ENCODE data around the gene INMT. TPM values are rescaled to one million over a fixed set of nuclear protein-coding genes. Genes with fewer than 3 reads are reported as not detected.

INMT gene
- total and polyA plus RNA-seq, 4 donors: 0.84 to 130 (median 28.6) TPM

GRCh38 chr7:30708983-30709382 lies 43.0 kb upstream of the INMT start:
- TF ChIP-seq RXRA (IDR thresholded peaks at IDR 0.05) (no peak), FOXA1 (IDR thresholded peaks at IDR 0.05) (no peak), GABPA (IDR thresholded peaks at IDR 0.05 in 1 of 2, conservative IDR thresholded peaks at IDR 0.05 in 1 of 2) (no peak), ATF3 (IDR thresholded peaks at IDR 0.05) (no peak), CTCF (IDR thresholded peaks at IDR 0.05; ENCODE audit: low read depth, low read length, missing input control) (no peak), JUND (IDR thresholded peaks at IDR 0.05) (no peak), ZBTB33 (IDR thresholded peaks at IDR 0.05) (no peak), HNF4A (conservative IDR thresholded peaks at IDR 0.05) (no peak), REST (IDR thresholded peaks at IDR 0.05) (no peak), YY1 (IDR thresholded peaks at IDR 0.05) (no peak), NR2F2 (IDR thresholded peaks at IDR 0.05) (no peak), RAD21 (IDR thresholded peaks at IDR 0.05) (no peak)
- 67% methylated on average over 3 of the region's 3 CpGs for WGBS
- H3K27ac ChIP-seq (ENCODE audit: low read depth in 1 of 2, low read length in 2 of 2): no peak overlapping the region
- no peaks in the 10 kb centered on the region for H3K36me3 ChIP-seq (ENCODE audit: control insufficient read depth in 4 of 4, insufficient read depth in 3 of 4, low read depth in 1 of 4, low read length in 3 of 4)
- no peak overlapping the region for H3K4me3 ChIP-seq (ENCODE audit: low read depth in 1 of 3, low read length in 3 of 3)
- H3K9me3 ChIP-seq (ENCODE audit: control insufficient read depth in 4 of 4, low read length in 3 of 4): no peaks in the 10 kb centered on the region
- no peaks in the 10 kb centered on the region for H3K27me3 ChIP-seq (ENCODE audit: control insufficient read depth in 4 of 4, insufficient read depth in 4 of 4, low read length in 3 of 4)
- no peak overlapping the region for H3K9ac ChIP-seq (ENCODE audit: low read depth in 1 of 2, low read length in 2 of 2)
- DNase-seq (ENCODE audit: low spot score): no peak
- no peaks in the 10 kb centered on the region for H3K4me1 ChIP-seq (ENCODE audit: control insufficient read depth in 4 of 4, insufficient read depth in 4 of 4, low read length in 3 of 4)

DNA sequence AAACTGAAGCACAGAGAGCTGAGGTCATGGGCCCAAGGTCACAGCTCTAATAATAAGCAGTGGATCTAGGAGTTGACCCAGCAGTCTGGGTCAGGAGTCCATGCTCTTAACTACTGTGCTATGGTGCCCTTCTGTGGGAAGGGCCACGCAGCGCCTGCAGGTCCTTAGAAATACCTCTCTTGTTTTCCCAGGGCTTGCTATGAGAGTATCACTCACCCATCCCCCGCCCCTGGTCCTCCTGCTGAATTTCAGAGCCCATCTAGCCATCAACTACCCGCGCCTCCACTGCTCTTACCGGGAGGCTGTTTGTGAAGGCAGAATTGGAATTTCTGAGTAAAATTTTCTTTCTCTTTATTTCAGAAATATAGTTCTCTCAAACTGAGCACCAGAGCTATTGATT lies 42.4 kb upstream of the INMT start:
- Histone ChIP-seq H3K9me3 (ENCODE audit: control insufficient read depth in 4 of 4, low read length in 3 of 4) (no peaks in the 10 kb centered on the region), H3K4me1 (ENCODE audit: control insufficient read depth in 4 of 4, insufficient read depth in 4 of 4, low read length in 3 of 4) (no peaks in the 10 kb centered on the region), H3K36me3 (ENCODE audit: control insufficient read depth in 4 of 4, insufficient read depth in 3 of 4, low read depth in 1 of 4, low read length in 3 of 4) (no peaks in the 10 kb centered on the region), H3K27me3 (ENCODE audit: control insufficient read depth in 4 of 4, insufficient read depth in 4 of 4, low read length in 3 of 4) (no peaks in the 10 kb centered on the region), H3K27ac (ENCODE audit: low read depth in 1 of 2, low read length in 2 of 2) (no peak overlapping the region), H3K9ac (ENCODE audit: low read depth in 1 of 2, low read length in 2 of 2) (no peak overlapping the region), H3K4me3 (ENCODE audit: low read depth in 1 of 3, low read length in 3 of 3) (no peak overlapping the region)
- DNase-seq (ENCODE audit: low spot score): no peak
- no peak for TF ChIP-seq ATF3 (IDR thresholded peaks at IDR 0.05)
- WGBS: 68% methylated on average over 6 of the region's 6 CpGs
